ENCODE data around the gene CISH. TPM values are rescaled to one million over a fixed set of nuclear protein-coding genes. Genes with fewer than 3 reads are reported as not detected.
A peak's percentile ranks its signal among the peaks of the same experiment; 100 is the strongest.

The CISH gene
- total RNA-seq, 1 donor from 2014 or later, result 1.8 TPM

GRCh38 chr3:50574444-50574831 lies 37.1 kb downstream of the CISH start:
- no peak for DNase-seq (ENCODE audit: low spot score)
- no peaks in the 10 kb centered on the region for H3K9me3 Mint-ChIP-seq (ENCODE audit: low read depth)
- TF ChIP-seq, protein P1, sequence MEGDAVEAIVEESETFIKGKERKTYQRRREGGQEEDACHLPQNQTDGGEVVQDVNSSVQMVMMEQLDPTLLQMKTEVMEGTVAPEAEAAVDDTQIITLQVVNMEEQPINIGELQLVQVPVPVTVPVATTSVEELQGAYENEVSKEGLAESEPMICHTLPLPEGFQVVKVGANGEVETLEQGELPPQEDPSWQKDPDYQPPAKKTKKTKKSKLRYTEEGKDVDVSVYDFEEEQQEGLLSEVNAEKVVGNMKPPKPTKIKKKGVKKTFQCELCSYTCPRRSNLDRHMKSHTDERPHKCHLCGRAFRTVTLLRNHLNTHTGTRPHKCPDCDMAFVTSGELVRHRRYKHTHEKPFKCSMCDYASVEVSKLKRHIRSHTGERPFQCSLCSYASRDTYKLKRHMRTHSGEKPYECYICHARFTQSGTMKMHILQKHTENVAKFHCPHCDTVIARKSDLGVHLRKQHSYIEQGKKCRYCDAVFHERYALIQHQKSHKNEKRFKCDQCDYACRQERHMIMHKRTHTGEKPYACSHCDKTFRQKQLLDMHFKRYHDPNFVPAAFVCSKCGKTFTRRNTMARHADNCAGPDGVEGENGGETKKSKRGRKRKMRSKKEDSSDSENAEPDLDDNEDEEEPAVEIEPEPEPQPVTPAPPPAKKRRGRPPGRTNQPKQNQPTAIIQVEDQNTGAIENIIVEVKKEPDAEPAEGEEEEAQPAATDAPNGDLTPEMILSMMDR (IDR thresholded peaks at IDR 0.05), result no peak
- H3K4me1 Mint-ChIP-seq (ENCODE audit: low read depth), result peaks cover 20% of the 10 kb centered on the region
- no peaks in the 10 kb centered on the region for H3K27me3 Mint-ChIP-seq (ENCODE audit: low read depth)
- no peak overlapping the region for H3K27ac Mint-ChIP-seq (ENCODE audit: unreplicated experiment)
- peaks cover 4% of the 10 kb centered on the region for H3K36me3 Mint-ChIP-seq (ENCODE audit: low read depth)
- H3K4me3 Mint-ChIP-seq (ENCODE audit: unreplicated experiment), result no peak overlapping the region

DNA sequence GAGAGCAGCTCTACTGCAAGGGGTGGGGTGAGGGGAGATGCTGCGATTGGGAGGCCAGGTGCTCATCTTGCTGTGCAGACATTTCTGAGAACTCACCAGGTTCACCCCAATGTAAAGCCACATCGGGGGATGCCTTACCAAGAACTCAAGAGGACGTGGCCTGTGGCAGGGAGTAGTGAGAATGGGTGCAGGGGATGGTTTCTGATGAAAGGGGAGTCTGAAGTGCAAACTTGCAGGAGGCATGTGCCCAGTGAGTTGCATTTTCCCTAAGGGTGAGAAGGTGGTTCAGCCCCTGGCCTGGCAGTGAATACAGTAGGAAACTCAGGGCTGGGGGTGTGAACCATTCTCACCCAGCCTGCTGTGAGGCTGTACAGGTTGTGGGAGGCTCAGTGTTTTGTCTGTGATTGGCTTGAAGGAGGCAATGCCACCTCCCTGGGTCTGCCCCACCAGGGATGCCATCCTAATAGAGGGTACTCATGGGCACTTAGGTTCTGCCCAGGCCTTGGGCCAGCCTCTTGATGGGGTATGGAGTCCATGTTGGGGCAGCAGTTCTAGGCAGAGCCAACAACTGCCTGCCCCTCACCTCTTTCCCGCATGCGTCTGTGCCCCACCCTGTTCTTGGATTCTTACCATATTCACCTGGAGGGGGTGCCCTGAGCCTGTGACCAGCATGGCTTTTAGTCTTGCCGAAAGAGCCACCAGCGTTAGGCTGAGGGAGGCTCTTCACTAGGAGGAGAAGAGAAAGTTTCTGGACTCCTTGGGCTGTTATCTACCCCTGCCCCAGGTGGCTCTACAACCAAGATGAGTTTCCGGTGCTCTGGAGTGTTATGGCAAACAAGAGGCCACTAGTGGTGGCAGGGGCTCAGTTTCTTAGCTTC lies 37.8 kb downstream of the CISH start:
- Mint-ChIP-seq H3K9me3 (ENCODE audit: low read depth) (no peaks in the 10 kb centered on the region), H3K27ac (ENCODE audit: unreplicated experiment) (no peak overlapping the region), H3K36me3 (ENCODE audit: low read depth) (peaks cover 2% of the 10 kb centered on the region), H3K4me1 (ENCODE audit: low read depth) (peaks cover 21% of the 10 kb centered on the region), H3K27me3 (ENCODE audit: low read depth) (no peaks in the 10 kb centered on the region), H3K4me3 (ENCODE audit: unreplicated experiment) (no peak overlapping the region)
- DNase-seq (ENCODE audit: low spot score), result no peak
- TF ChIP-seq, protein P1 (IDR thresholded peaks at IDR 0.05), result no peak

DNA sequence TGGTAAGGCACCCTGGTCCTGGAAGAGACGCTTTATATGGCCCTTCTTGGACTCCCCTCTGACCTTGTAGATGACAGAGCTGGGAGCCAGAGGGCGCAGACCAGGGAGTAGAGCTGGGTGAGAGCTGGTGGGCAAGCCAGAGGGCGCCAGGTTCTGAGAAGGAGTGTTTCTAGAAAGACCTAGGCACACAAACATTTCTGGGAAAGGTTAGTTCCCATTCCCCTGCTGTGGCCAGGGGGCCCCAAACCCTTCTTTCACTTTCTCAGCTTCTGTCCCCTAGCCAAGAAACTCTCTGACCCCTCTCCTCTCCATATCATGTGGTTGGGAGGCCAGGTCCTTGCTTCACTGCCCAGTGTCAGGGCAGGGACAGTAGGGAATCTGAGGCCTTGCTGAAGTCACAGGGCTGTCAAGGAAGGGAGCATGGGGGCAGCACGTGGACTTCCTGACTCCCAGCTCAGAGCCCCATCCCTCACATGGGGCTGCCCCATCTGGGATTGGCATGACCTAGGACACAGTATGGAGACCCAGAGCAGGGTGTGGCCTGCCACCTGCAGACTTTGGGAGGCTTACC lies 38.7 kb downstream of the CISH start:
- DNase-seq (ENCODE audit: low spot score), result no peak
- H3K27ac Mint-ChIP-seq (ENCODE audit: unreplicated experiment), result no peak overlapping the region
- no peaks in the 10 kb centered on the region for H3K9me3 Mint-ChIP-seq (ENCODE audit: low read depth)
- TF ChIP-seq, protein P1 (IDR thresholded peaks at IDR 0.05), result no peak
- H3K4me1 Mint-ChIP-seq (ENCODE audit: low read depth), result peaks cover 27% of the 10 kb centered on the region
- no peaks in the 10 kb centered on the region for H3K27me3 Mint-ChIP-seq (ENCODE audit: low read depth)
- peaks cover 2% of the 10 kb centered on the region for H3K36me3 Mint-ChIP-seq (ENCODE audit: low read depth)
- H3K4me3 Mint-ChIP-seq (ENCODE audit: unreplicated experiment), result no peak overlapping the region

- Mint-ChIP-seq H3K4me3 (ENCODE audit: unreplicated experiment) (no peak overlapping the region), H3K27me3 (ENCODE audit: low read depth) (no peaks in the 10 kb centered on the region), H3K36me3 (ENCODE audit: low read depth) (no peaks in the 10 kb centered on the region), H3K27ac (ENCODE audit: unreplicated experiment) (no peak overlapping the region), H3K9me3 (ENCODE audit: low read depth) (no peaks in the 10 kb centered on the region), H3K4me1 (ENCODE audit: low read depth) (peaks cover 29% of the 10 kb centered on the region)
- DNase-seq (ENCODE audit: low spot score), result no peak
- TF ChIP-seq, protein P1 (IDR thresholded peaks at IDR 0.05), result peak; percentile 87
Observed at GRCh38 chr3:50572158-50572557, 39.4 kb downstream of the CISH start.

DNA sequence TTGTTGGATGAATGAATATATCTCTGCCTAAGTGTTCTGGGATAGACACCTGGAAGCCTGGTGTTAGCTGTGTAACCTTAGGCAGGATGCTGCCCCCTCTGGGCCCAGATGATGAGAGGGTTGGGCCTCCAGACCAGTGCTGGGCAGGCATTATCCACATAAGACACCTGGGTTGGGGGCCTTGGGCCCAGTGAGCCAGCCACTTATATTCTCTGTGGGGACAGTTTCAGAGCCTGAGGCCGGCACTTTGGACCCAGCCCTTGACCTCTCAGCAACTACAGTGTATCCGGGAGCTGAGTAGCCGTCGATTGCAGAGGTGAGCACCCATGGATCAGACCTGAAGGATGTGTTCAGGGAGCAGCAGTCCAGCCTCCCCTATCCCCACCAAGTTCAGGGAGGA lies 40.1 kb downstream of the CISH start:
- no peaks in the 10 kb centered on the region for H3K9me3 Mint-ChIP-seq (ENCODE audit: low read depth)
- H3K27me3 Mint-ChIP-seq (ENCODE audit: low read depth), result no peaks in the 10 kb centered on the region
- H3K36me3 Mint-ChIP-seq (ENCODE audit: low read depth), result no peaks in the 10 kb centered on the region
- peaks cover 29% of the 10 kb centered on the region for H3K4me1 Mint-ChIP-seq (ENCODE audit: low read depth)
- H3K4me3 Mint-ChIP-seq (ENCODE audit: unreplicated experiment), result no peak overlapping the region
- no peak for DNase-seq (ENCODE audit: low spot score)
- TF ChIP-seq, protein P1 (IDR thresholded peaks at IDR 0.05), result no peak
- no peak overlapping the region for H3K27ac Mint-ChIP-seq (ENCODE audit: unreplicated experiment)
